SK-N-SH (cell line): ENCODE results near the gene TAS2R41. TPM values are rescaled to one million over a fixed set of nuclear protein-coding genes. Genes with fewer than 3 reads are reported as not detected.

Experiments used
- CTCF ChIA-PET: fragments of 300-600, 350-600 bp; formaldehyde crosslinking; extraction: SDS; loops from one replicate; lab custom pipeline; 2021; lab: Yijun Ruan, JAX
- POLR2A ChIA-PET: fragments of 350-600 bp; sonication (Branson Sonifier 250); formaldehyde crosslinking; extraction: SDS; loops from one replicate; lab custom pipeline; 2020; ENCODE audit warnings: antibody characterized with exemption, inconsistent platforms; lab: Yijun Ruan, JAX
- DNase-seq: peaks from one replicate; pipeline ENCODE4 v3.0.0; 2012
- H2AFZ ChIP-seq: fragments of 200-600 bp; sonication (generic); 2 replicates; pipeline ENCODE4 v1.8.1; 2016; ENCODE audit warnings: antibody characterized with exemption, mild to moderate bottlenecking, low read depth
- H3F3A ChIP-seq: fragments of 200-600 bp; sonication (generic); replicated peaks from 2 replicates; pipeline ENCODE3; 2016; ENCODE audit warnings: antibody characterized with exemption, mild to moderate bottlenecking; ENCODE audit not compliant: insufficient read depth
- H3K27ac ChIP-seq, 2 experiments: fragments of 200-500 bp in 1 of 2; fragments of 200-600 bp in 1 of 2; sonication (Bioruptor generic) in 1 of 2; sonication (generic), shearing (Covaris generic) in 1 of 2; 2 replicates each; pipeline versions ENCODE4 v1.5.1 to v1.6.1; 2014 to 2016; ENCODE audit warnings: low read depth in 2 of 2, inconsistent platforms in 1 of 2, low read length in 1 of 2, mild to moderate bottlenecking in 1 of 2, mixed read lengths in 1 of 2
- H3K27me3 ChIP-seq: fragments of 200-600 bp; sonication (generic), shearing (Covaris generic); 2 replicates; pipeline ENCODE4 v1.6.1; 2016; ENCODE audit warnings: mixed run types; ENCODE audit not compliant: insufficient read depth
- H3K36me3 ChIP-seq, 2 experiments: fragments of 200-500 bp in 1 of 2; fragments of 200-600 bp in 1 of 2; sonication (Bioruptor generic) in 1 of 2; sonication (generic) in 1 of 2; replicated peaks in 1 of 2; 2 replicates each; pipeline versions ENCODE3 to v1.5.1; 2014 to 2016; ENCODE audit warnings: low read length in 1 of 2, mild to moderate bottlenecking in 1 of 2; ENCODE audit not compliant: insufficient read depth in 2 of 2, control insufficient read depth in 1 of 2
- H3K4me1 ChIP-seq, 2 experiments: fragments of 200-500 bp in 1 of 2; fragments of 200-600 bp in 1 of 2; sonication (Bioruptor generic) in 1 of 2; sonication (generic), shearing (Covaris generic) in 1 of 2; 2 replicates each; pipeline versions ENCODE4 v1.5.1 to v1.6.1; 2014 to 2016; ENCODE audit warnings: low read depth in 1 of 2, low read length in 1 of 2, mixed run types in 1 of 2; ENCODE audit not compliant: insufficient read depth in 2 of 2, control insufficient read depth in 1 of 2
- H3K4me2 ChIP-seq: fragments of 200-600 bp; sonication (generic), shearing (Covaris generic); 2 replicates; pipeline ENCODE4 v1.6.1; 2017; ENCODE audit warnings: mixed run types
- H3K4me3 ChIP-seq, 2 experiments: fragments of 200-500 bp in 1 of 2; fragments of 200-600 bp in 1 of 2; sonication (Bioruptor generic) in 1 of 2; sonication (generic), shearing (Covaris generic) in 1 of 2; 2 replicates each; pipeline versions ENCODE4 v1.5.1 to v1.8.1; 2014 to 2016; ENCODE audit warnings: low read depth in 2 of 2, inconsistent platforms in 1 of 2, low read length in 1 of 2, mild to moderate bottlenecking in 1 of 2, mixed read lengths in 1 of 2, moderate library complexity in 1 of 2
- H3K79me2 ChIP-seq: fragments of 200-600 bp; sonication (generic); 2 replicates; pipeline ENCODE4 v1.8.1; 2017; ENCODE audit warnings: mild to moderate bottlenecking; ENCODE audit not compliant: insufficient read depth
- H3K9ac ChIP-seq: fragments of 200-600 bp; sonication (generic); 2 replicates; pipeline ENCODE4 v1.6.1; 2017; ENCODE audit warnings: mixed run types
- H3K9me2 ChIP-seq: fragments of 200-600 bp; sonication (generic); 2 replicates; pipeline ENCODE4 v1.6.1; 2017; ENCODE audit warnings: mixed run types
- H3K9me3 ChIP-seq: fragments of 200-600 bp; sonication (generic); 2 replicates; pipeline ENCODE4 v1.6.1; 2017; ENCODE audit warnings: mixed run types, mild to moderate bottlenecking, moderate library complexity
- H4K20me1 ChIP-seq: fragments of 200-600 bp; sonication (generic); 2 replicates; pipeline ENCODE4 v1.6.1; 2017; ENCODE audit warnings: mild to moderate bottlenecking, mixed run types; ENCODE audit not compliant: insufficient read depth
- EP300 ChIP-seq, 2 experiments: IDR thresholded peaks; 2 replicates each; pipeline versions ENCODE4 v1.4.0 to v1.6.1; 2012; ENCODE audit warnings: borderline replicate concordance in 1 of 2, low read depth in 1 of 2, low read length in 1 of 2
- EZH2phosphoT487 ChIP-seq: fragments of 200-600 bp; sonication (generic); IDR thresholded peaks from 2 replicates; pipeline ENCODE4 v1.6.1; 2017; ENCODE audit warnings: low read depth, mixed run types, mild to moderate bottlenecking, antibody characterized with exemption, moderate library complexity, borderline replicate concordance
- FOSL2 ChIP-seq: IDR thresholded peaks from 2 replicates; pipeline ENCODE4 v1.4.0; 2012; ENCODE audit warnings: low read depth, mild to moderate bottlenecking, moderate library complexity, borderline replicate concordance
- FOXJ3 ChIP-seq: sonication (generic); formaldehyde crosslinking; IDR thresholded peaks from 2 replicates; pipeline ENCODE4 v1.5.1; 2020; ENCODE audit warnings: mild to moderate bottlenecking, missing genetic modification reagents
- FOXM1 ChIP-seq: IDR thresholded peaks from 2 replicates; pipeline ENCODE4 v1.4.0; 2012; ENCODE audit warnings: low read depth, mild to moderate bottlenecking
- JUND ChIP-seq: IDR thresholded peaks from 2 replicates; pipeline ENCODE4 v1.4.0; 2012
- NFIC ChIP-seq: IDR thresholded peaks from 2 replicates; pipeline ENCODE4 v1.4.0; 2012; ENCODE audit warnings: borderline replicate concordance
- POLR2AphosphoS5 ChIP-seq: IDR thresholded peaks from 2 replicates; pipeline ENCODE4 v1.6.1; 2012; ENCODE audit warnings: low read depth, low read length
- RAD21 ChIP-seq: IDR thresholded peaks from 2 replicates; pipeline ENCODE4 v1.6.1; 2012; ENCODE audit warnings: mild to moderate bottlenecking, low read length
- RCOR1 ChIP-seq: fragments of 150-350 bp; IDR thresholded peaks from 2 replicates; pipeline ENCODE4 v1.6.1; 2017; ENCODE audit warnings: antibody characterized with exemption, low read length
- RFX5 ChIP-seq: IDR thresholded peaks from 2 replicates; pipeline ENCODE4 v1.6.1; 2012; ENCODE audit warnings: mild to moderate bottlenecking, improper control_type of control experiment, low read length
- RXRA ChIP-seq: IDR thresholded peaks from 2 replicates; pipeline ENCODE4 v1.4.0; 2012; ENCODE audit warnings: low read depth, mild to moderate bottlenecking, borderline replicate concordance
- TCF12 ChIP-seq: IDR thresholded peaks from 2 replicates; pipeline ENCODE4 v1.4.0; 2012
- YY1 ChIP-seq: IDR thresholded peaks from 2 replicates; pipeline ENCODE4 v1.4.0; 2012; ENCODE audit warnings: low read depth, mild to moderate bottlenecking
- WGBS: methylation state at CpG from one replicate; pipeline ENCODE4 v1.1.6; 2017; ENCODE audit warnings: low lambda C conversion rate; 5-methylcytosine and 5-hydroxymethylcytosine counted together
- polyA plus RNA-seq, 3 experiments: library from polyadenylated mRNA; depleted of rRNA; stranded (reverse); fragments of >200 nt; gene quantifications; 2 replicates each; pipeline ENCODE4 v1.2.3, GENCODE V29; 2012
- TF ChIP-seq, protein P1 (sequence below): fragments of 200-600 bp; sonication (generic); IDR thresholded peaks from 2 replicates; pipeline ENCODE4 v1.6.1; 2017; ENCODE audit warnings: antibody characterized with exemption, mild to moderate bottlenecking, moderate library complexity
- TF ChIP-seq, protein P2 (sequence below): IDR thresholded peaks from 2 replicates; pipeline ENCODE4; 2012
- TF ChIP-seq, protein P3 (sequence below): fragments of 150-350 bp; IDR thresholded peaks from 2 replicates; pipeline ENCODE4 v1.6.1; 2016; ENCODE audit warnings: mild to moderate bottlenecking, low read depth, low read length
- TF ChIP-seq, protein P4 (sequence below): IDR thresholded peaks from 2 replicates; pipeline ENCODE4 v1.4.0; 2012; ENCODE audit warnings: low read depth, borderline replicate concordance
- TF ChIP-seq, protein P5 (sequence below): IDR thresholded peaks from 2 replicates; pipeline ENCODE4 v1.4.0; 2012; ENCODE audit warnings: low read depth

The TAS2R41 gene
- polyA plus RNA-seq, 1 of the 3 experiments (the other 2 are of a cell fraction) = not detected

DNA sequence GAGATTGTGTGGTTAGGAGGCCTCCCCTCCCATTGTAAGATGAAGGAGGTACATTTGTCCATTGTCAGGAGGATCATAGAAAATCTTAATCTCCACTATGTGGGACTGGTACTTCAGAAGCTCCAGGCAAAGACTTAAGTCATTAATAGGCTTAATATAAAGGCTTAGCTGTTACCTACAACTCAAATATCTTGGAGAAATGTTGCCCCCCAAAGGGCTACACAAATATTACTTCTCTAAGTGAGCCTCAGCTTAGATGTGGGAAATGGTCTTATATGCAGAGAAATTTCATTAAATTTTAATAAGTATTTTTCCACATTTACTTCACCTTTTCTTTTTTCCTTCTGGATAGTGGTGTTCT is 27.2 kb downstream of the TAS2R41 start:
- Histone ChIP-seq H3F3A (peaks cover 38% of the 10 kb centered on the region), H3K9me3 (no peaks in the 10 kb centered on the region), H3K9me2 (no peaks in the 10 kb centered on the region), H3K27ac (peak overlapping the region; percentile 84 to 95), H3K9ac (no peak overlapping the region), H3K4me3 (no peak overlapping the region), H4K20me1 (no peaks in the 10 kb centered on the region), H3K4me1 (peaks cover 9 to 16% of the 10 kb centered on the region in 2 experiments; a peak in 2 of 4 replicates), H3K79me2 (no peaks in the 10 kb centered on the region), H2AFZ (no peak overlapping the region), H3K36me3 (no peaks in the 10 kb centered on the region), H3K27me3 (no peaks in the 10 kb centered on the region), H3K4me2 (no peak overlapping the region)
- ChIA-PET CTCF (interaction anchor here (1.3 kb wide), 1 partner anchor 14 kb away, joined by 4 read pairs; no protein-coding TSS in a partner anchor), POLR2A (no interaction called here)
- DNase-seq = no peak
- TF ChIP-seq, protein P1, sequence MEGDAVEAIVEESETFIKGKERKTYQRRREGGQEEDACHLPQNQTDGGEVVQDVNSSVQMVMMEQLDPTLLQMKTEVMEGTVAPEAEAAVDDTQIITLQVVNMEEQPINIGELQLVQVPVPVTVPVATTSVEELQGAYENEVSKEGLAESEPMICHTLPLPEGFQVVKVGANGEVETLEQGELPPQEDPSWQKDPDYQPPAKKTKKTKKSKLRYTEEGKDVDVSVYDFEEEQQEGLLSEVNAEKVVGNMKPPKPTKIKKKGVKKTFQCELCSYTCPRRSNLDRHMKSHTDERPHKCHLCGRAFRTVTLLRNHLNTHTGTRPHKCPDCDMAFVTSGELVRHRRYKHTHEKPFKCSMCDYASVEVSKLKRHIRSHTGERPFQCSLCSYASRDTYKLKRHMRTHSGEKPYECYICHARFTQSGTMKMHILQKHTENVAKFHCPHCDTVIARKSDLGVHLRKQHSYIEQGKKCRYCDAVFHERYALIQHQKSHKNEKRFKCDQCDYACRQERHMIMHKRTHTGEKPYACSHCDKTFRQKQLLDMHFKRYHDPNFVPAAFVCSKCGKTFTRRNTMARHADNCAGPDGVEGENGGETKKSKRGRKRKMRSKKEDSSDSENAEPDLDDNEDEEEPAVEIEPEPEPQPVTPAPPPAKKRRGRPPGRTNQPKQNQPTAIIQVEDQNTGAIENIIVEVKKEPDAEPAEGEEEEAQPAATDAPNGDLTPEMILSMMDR = peak; percentile 52
- peak; percentile 35 for TF ChIP-seq RAD21
- TF ChIP-seq RCOR1 = no peak
- TF ChIP-seq FOXJ3 (CRISPR knock-in tag) = no peak
- no peak for TF ChIP-seq JUND

DNA sequence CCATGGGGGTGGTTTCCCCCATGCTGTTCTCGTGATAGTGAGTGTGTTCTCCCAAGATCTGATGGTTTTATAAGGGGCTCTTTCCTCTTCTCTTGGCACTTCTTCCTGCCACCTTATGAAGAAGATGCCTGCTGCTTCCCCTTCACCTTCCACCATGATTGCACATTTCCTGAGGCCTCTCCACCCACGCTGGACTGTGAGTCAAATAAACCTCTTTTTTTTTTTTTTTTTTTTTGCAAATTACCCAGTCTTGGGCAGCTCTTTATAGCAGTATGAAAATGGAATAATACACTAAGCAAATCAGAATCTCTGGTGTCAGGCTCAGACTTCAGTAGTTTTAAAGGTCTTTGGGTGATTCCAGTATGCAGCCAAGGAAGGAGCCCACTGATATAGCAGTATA is 28.2 kb downstream of the TAS2R41 start:
- Histone ChIP-seq H3K9ac (no peak overlapping the region), H3K36me3 (no peaks in the 10 kb centered on the region), H3K9me3 (no peaks in the 10 kb centered on the region), H3K27me3 (no peaks in the 10 kb centered on the region), H4K20me1 (no peaks in the 10 kb centered on the region), H3K4me2 (no peak overlapping the region), H3K27ac (no peak overlapping the region), H2AFZ (no peak overlapping the region), H3F3A (peaks cover 35% of the 10 kb centered on the region), H3K79me2 (no peaks in the 10 kb centered on the region), H3K4me3 (no peak overlapping the region), H3K9me2 (no peaks in the 10 kb centered on the region), H3K4me1 (peaks cover 9 to 15% of the 10 kb centered on the region in 2 experiments; a peak in 2 of 4 replicates)
- ChIA-PET CTCF (no interaction called here), POLR2A (no interaction called here)
- DNase-seq = no peak
- TF ChIP-seq NFIC (no peak), EZH2phosphoT487 (no peak), FOXJ3 (CRISPR knock-in tag) (no peak), YY1 (no peak), RFX5 (no peak), RAD21 (no peak), TCF12 (no peak), RXRA (no peak), RCOR1 (no peak), JUND (no peak), FOXM1 (no peak), FOSL2 (no peak), EP300 (IDR thresholded peaks at IDR 0.05; ENCODE audit: borderline replicate concordance in 1 of 2, low read depth in 1 of 2, low read length in 1 of 2) (no peak), POLR2AphosphoS5 (no peak)
- TF ChIP-seq, protein P2, sequence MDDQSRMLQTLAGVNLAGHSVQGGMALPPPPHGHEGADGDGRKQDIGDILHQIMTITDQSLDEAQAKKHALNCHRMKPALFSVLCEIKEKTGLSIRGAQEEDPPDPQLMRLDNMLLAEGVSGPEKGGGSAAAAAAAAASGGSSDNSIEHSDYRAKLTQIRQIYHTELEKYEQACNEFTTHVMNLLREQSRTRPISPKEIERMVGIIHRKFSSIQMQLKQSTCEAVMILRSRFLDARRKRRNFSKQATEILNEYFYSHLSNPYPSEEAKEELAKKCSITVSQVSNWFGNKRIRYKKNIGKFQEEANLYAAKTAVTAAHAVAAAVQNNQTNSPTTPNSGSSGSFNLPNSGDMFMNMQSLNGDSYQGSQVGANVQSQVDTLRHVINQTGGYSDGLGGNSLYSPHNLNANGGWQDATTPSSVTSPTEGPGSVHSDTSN = no peak
- TF ChIP-seq, protein P3, sequence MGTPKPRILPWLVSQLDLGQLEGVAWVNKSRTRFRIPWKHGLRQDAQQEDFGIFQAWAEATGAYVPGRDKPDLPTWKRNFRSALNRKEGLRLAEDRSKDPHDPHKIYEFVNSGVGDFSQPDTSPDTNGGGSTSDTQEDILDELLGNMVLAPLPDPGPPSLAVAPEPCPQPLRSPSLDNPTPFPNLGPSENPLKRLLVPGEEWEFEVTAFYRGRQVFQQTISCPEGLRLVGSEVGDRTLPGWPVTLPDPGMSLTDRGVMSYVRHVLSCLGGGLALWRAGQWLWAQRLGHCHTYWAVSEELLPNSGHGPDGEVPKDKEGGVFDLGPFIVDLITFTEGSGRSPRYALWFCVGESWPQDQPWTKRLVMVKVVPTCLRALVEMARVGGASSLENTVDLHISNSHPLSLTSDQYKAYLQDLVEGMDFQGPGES = no peak
- TF ChIP-seq, protein P4, sequence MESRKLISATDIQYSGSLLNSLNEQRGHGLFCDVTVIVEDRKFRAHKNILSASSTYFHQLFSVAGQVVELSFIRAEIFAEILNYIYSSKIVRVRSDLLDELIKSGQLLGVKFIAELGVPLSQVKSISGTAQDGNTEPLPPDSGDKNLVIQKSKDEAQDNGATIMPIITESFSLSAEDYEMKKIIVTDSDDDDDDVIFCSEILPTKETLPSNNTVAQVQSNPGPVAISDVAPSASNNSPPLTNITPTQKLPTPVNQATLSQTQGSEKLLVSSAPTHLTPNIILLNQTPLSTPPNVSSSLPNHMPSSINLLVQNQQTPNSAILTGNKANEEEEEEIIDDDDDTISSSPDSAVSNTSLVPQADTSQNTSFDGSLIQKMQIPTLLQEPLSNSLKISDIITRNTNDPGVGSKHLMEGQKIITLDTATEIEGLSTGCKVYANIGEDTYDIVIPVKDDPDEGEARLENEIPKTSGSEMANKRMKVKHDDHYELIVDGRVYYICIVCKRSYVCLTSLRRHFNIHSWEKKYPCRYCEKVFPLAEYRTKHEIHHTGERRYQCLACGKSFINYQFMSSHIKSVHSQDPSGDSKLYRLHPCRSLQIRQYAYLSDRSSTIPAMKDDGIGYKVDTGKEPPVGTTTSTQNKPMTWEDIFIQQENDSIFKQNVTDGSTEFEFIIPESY = no peak
- TF ChIP-seq, protein P5, sequence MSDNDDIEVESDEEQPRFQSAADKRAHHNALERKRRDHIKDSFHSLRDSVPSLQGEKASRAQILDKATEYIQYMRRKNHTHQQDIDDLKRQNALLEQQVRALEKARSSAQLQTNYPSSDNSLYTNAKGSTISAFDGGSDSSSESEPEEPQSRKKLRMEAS = no peak
- WGBS = 68% methylated on average over 2 of the region's 2 CpGs
